Uterus (tissue), 4 donors: ENCODE data around the gene CCR5. TPM values are rescaled to one million over a fixed set of nuclear protein-coding genes. Genes with fewer than 3 reads are reported as not detected.
"Not testable (repeated sequence)": the region's sequence is repeated elsewhere in the genome, so short reads cannot be mapped to it uniquely, and the experiment has no call there.

Experiments used
- DNase-seq, 2 donors: peaks; one replicate each; pipeline ENCODE4 v3.0.0-alpha.2; 2019 to 2020
- H3K27ac ChIP-seq, 2 donors: fragments of 200-600 bp; sonication (generic); 1 replicate in 1 of 2; 2 replicates in 1 of 2; pipeline ENCODE4 v1.5.1; 2016 to 2018
- H3K27me3 ChIP-seq, 2 donors: fragments of 200-600 bp; sonication (generic); one replicate each; pipeline ENCODE4 v1.5.1; 2018 to 2019; ENCODE audit warnings: control low read depth in 1 of 2
- H3K36me3 ChIP-seq, 2 donors: fragments of 200-600 bp; sonication (generic); one replicate each; pipeline ENCODE4 v1.5.1; 2019; ENCODE audit warnings: control low read depth in 1 of 2
- H3K4me1 ChIP-seq, 2 donors: fragments of 200-600 bp; sonication (generic); one replicate each; pipeline ENCODE4 v1.5.1; 2018 to 2019; ENCODE audit warnings: control low read depth in 1 of 2
- H3K4me3 ChIP-seq, 2 donors: fragments of 200-600 bp; sonication (generic); 1 replicate in 1 of 2; 2 replicates in 1 of 2; pipeline ENCODE4 v1.5.1; 2018 to 2019; ENCODE audit warnings: mild to moderate bottlenecking in 1 of 2
- H3K9me3 ChIP-seq, 2 donors: fragments of 200-600 bp; sonication (generic); one replicate each; pipeline ENCODE4 v1.5.1; 2019; ENCODE audit warnings: control low read depth in 1 of 2
- CTCF ChIP-seq, 4 experiments: fragments of 200-600 bp in 2 of 4; fragments of 450-650 bp in 2 of 4; sonication (generic) in 2 of 4; IDR thresholded peaks; one replicate each; pipeline ENCODE4 v1.5.1; 2016 to 2019; ENCODE audit warnings: antibody characterized with exemption in 4 of 4, mild to moderate bottlenecking in 2 of 4, moderate library complexity in 1 of 4
- POLR2A ChIP-seq, 2 donors: fragments of 450-650 bp; IDR thresholded peaks; one replicate each; pipeline ENCODE4 v1.6.1; 2016; ENCODE audit warnings: antibody characterized with exemption in 2 of 2, mild to moderate bottlenecking in 1 of 2, moderate library complexity in 1 of 2
- intact Hi-C: fragments of 100-400 bp; cut with DNase I; formaldehyde crosslinking; loops from one replicate; pipeline ENCODE4 v1.15.1; 2023; ENCODE audit warnings: low total_unique reads
- total RNA-seq, 4 donors: library from RNA; depleted of rRNA in 3 of 4; stranded (reverse); fragments of >200 nt in 3 of 4; gene quantifications; one replicate each; pipeline versions ENCODE4 v1.1.0 to v1.2.4, GENCODE V29; 2014 to 2023
- donor health status: DM: yes; HTN: yes; CAD: no.

The CCR5 gene
- total RNA-seq, result 1 to 10 TPM in 1 of 4 donors, under 1 TPM in 1, not detected in 2; 0.41 to 1.2 TPM

GRCh38 chr3:46370839-46371518 lies at the start of gene CCR5:
CCR5 (plus strand) TSS chr3:46370946; CDS start chr3:46372903, 1,957 bp downstream.
- no peaks in the 10 kb centered on the region for H3K36me3 ChIP-seq
- no peak within 1 kb of the TSS for H3K27ac ChIP-seq
- no peaks in the 10 kb centered on the region for H3K4me1 ChIP-seq
- H3K27me3 ChIP-seq, result no peaks in the 10 kb centered on the region
- no peaks in the 10 kb centered on the region for H3K9me3 ChIP-seq
- DNase-seq, result no peak
- no peak within 1 kb of the TSS for H3K4me3 ChIP-seq
- TF ChIP-seq POLR2A (IDR thresholded peaks at IDR 0.05) (no peak), CTCF (IDR thresholded peaks at IDR 0.05) (no peak)
- intact Hi-C loops, result no loop called here

DNA sequence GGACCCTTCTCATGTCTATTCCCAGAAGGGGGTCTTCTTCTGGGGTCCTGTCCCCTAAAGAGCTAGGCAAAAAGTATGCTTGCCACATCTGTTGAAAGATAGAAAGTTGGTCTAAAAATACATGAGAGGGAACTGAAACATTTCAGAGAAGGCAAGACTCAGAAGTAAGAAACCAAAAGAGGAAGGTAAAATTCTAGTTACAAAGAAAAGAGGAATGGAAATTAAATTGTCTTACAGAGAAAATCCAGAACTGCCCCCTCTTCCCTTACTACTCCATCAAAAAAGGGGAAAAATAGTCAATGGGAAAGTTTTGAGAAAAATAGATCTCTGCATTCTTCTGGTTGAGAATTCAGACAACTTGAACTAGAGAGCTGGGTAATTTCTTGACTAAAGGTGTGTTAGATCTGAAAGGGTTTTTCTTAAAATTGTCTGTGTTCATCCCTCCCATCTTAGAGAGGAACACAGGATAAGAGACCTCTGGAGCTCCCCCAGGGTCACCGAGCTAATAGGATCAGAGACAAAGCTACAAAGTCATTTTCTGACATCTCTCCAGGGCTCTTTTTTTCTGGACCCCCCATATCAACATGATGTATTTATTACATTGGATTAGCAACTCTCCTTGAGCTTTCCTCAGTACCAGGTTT lies 49.2 kb upstream of the CCR5 start:
- Histone ChIP-seq H3K27ac (no peak overlapping the region), H3K4me3 (no peak overlapping the region), H3K27me3 (no peaks in the 10 kb centered on the region), H3K9me3 (no peaks in the 10 kb centered on the region), H3K4me1 (no peaks in the 10 kb centered on the region), H3K36me3 (no peaks in the 10 kb centered on the region)
- no peak for DNase-seq
- intact Hi-C loops, result no loop called here
- no peak for TF ChIP-seq CTCF (IDR thresholded peaks at IDR 0.05)

DNA sequence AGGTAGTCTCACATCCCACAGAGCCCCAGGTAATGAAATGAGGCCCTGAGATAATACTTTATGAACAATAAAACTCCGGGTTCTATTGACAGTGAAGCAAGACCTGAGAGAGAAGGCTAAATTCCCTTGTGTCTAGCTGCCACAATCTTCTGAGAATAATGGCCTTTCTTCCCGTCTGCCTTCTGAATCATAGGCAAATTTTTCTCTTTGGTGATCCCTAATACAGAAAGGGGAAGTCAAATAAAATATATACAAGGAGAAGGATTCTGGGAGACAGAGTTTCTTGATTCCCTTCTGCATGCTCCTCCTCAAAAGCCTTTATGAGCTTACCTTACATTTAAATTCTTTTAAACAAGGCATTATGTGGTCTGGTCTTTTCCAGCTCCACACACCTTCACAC lies 46.7 kb upstream of the CCR5 start:
- no peak for TF ChIP-seq CTCF (IDR thresholded peaks at IDR 0.05)
- TF ChIP-seq POLR2A (IDR thresholded peaks at IDR 0.05), result no peak
- Histone ChIP-seq H3K27me3 (no peaks in the 10 kb centered on the region), H3K27ac (no peak overlapping the region), H3K36me3 (no peaks in the 10 kb centered on the region), H3K9me3 (no peaks in the 10 kb centered on the region), H3K4me1 (no peaks in the 10 kb centered on the region), H3K4me3 (no peak overlapping the region)
- no peak for DNase-seq
- intact Hi-C loops, result no loop called here

- no peak for DNase-seq
- H3K36me3 ChIP-seq, result no peaks in the 10 kb centered on the region
- intact Hi-C loops, result no loop called here
- no peak overlapping the region for H3K27ac ChIP-seq
- H3K4me1 ChIP-seq, result no peaks in the 10 kb centered on the region
- TF ChIP-seq CTCF (IDR thresholded peaks at IDR 0.05) (no peak), POLR2A (IDR thresholded peaks at IDR 0.05) (no peak)
- no peaks in the 10 kb centered on the region for H3K27me3 ChIP-seq
- H3K9me3 ChIP-seq, result no peaks in the 10 kb centered on the region
- no peak overlapping the region for H3K4me3 ChIP-seq
These were observed 45.0 kb upstream of the CCR5 start for GRCh38 chr3:46325645-46326300.

GRCh38 chr3:46330676-46331075 lies 40.1 kb upstream of the CCR5 start:
- intact Hi-C loops, H3K4me1 ChIP-seq, H3K27ac ChIP-seq, H3K27me3 ChIP-seq, H3K4me3 ChIP-seq, H3K9me3 ChIP-seq, H3K36me3 ChIP-seq, DNase-seq: not testable (repeated sequence)
